SH-SY5Y (cell line): Measurements from ENCODE around the gene IKZF1.

Experiments
- GATA2 ChIP-seq: IDR thresholded peaks from 2 replicates; pipeline ENCODE4 v1.6.1; 2011; ENCODE audit warnings: mild to moderate bottlenecking, low read depth, low read length
- GATA3 ChIP-seq: IDR thresholded peaks from 2 replicates; pipeline ENCODE4 v1.6.1; 2011; ENCODE audit warnings: low read depth, mild to moderate bottlenecking, low read length, moderate library complexity

IKZF1 gene

DNA sequence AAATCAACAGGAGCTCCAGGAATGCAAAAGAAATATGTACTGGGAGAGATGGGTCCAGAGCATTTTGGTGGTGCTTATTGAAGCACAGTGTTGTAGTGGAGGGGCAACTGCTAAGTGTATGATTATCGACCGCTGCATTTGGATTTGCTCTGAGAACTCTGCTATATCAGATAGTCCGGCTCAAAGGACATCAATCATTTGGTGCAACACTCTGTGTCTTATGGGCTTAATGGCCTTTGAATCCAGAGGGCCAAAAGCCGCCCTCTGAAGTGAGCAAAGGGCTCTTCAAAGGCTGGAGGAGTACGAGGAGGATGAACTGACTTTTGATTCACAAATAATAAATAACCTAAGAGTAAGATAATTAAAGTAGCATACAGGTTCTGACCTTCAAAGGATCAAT is 9.4 kb upstream of the IKZF1 start:
- TF ChIP-seq GATA2 = no peak
- no peak for TF ChIP-seq GATA3

DNA sequence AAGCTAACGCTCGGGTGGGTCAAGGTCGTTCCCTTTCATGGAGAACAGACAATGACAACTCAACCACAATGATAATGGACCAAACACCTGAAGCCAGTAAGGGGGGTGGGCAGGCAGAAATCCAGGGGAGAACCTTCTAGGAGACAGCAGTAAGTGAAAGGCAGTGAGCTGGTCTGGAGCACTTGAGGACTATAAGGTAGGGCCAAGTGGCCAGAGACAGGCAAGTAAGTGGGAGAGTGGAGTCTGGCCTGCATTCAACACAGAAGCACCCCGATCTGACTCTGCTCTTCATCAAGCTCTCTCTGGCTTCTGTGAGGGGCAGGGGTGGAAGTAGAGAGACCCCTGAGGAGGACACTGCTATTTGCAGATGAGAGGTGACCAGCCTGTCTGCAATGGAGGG is 7.7 kb upstream of the IKZF1 start:
- no peak for TF ChIP-seq GATA3
- TF ChIP-seq GATA2 = no peak

DNA sequence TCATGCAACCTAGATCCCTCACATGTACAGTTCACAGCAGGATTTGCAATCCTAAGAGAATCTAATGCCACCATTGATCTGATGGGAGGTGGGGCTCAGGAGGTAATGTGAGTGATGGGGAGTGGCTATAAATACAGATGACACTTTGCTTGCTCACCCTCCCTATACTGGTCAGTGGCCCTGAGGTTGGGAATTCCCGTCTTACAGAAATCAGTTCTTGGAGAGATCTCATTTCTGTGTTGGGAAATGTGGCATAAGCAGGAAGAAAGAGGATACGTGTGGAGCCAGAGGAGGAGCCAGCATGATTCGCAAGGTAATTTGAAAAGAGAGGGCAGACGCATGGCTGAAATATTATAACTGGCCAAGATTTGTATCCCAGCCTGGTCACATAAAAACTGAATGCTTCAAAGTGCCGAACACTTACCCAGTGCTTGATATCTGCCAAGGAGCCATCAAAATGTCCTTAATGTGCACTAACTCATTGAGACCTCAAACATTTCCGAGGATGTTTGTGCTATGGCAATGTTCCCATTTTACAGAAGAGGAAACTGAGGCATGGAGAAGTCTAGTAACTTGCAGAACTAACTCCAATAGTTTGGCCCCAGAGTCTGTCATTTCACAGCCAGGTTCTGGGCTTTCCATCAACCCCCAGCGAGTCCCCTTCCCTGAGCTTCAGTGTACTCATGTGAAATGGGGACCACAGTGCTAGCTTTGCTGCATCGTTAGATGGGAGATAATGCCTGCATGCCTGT is 5.5 kb upstream of the IKZF1 start:
- TF ChIP-seq GATA3 (no peak), GATA2 (no peak)

DNA sequence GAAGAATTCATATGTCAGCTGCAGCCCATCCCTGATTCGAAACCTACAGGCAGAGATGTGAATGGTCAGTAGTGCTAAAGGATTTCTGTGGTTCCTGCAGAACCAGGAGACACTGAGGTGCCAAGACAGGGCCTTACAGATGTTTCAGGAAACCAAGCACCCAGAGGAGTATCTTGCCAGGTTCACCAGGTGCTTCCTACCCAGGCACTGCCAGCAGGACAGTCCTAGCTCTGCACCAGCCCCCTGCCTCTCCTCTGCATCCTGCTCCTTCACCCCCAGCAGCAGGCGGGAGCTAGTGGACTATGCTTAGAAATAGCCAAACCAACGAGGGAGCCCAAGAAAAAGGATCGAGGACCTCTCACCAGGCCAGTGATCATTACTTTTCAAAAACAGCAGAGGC is 4.2 kb upstream of the IKZF1 start:
- TF ChIP-seq GATA2 (no peak), GATA3 (no peak)

DNA sequence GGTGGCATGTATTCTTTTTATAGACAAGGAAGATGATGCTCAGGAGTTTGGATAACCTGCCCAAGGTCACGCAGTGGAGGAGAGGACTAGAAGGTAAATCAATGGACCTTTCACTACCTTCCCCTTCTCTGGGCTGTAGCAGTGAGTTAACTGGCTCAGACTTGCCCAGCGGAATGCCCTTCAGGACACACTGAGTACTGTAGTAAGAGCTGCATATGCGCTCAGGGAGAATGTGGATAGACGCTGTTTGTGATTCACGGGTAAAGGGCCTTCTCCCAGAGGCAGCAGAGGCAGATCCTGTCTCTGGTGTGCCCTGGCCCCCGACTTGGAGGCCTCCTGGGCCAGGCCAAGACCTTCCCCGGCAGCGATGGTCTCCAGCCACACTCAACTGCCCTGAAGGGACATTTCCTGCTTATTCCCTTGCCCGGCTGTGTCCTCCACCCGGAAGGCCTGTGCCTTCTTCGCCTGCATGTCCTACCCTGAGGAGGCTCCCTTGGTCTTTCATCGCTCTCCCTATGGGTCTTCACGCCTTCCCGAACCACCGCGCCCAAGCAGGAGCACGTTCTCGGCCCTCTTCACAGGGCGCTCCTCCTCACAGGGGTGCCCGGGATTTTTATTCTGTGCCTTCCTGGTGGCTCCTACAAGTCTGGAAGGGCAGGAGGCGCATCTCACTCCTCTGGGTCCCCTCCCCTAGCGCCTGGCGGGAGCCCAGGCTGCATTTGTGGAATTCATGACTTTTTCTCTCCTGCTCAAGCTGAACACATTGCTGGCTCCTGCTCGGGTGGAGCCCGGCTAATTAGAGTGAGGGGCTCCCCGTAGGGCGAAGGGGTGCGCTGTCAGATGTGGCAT is 1.8 kb upstream of the IKZF1 start:
- no peak for TF ChIP-seq GATA3
- no peak for TF ChIP-seq GATA2

DNA sequence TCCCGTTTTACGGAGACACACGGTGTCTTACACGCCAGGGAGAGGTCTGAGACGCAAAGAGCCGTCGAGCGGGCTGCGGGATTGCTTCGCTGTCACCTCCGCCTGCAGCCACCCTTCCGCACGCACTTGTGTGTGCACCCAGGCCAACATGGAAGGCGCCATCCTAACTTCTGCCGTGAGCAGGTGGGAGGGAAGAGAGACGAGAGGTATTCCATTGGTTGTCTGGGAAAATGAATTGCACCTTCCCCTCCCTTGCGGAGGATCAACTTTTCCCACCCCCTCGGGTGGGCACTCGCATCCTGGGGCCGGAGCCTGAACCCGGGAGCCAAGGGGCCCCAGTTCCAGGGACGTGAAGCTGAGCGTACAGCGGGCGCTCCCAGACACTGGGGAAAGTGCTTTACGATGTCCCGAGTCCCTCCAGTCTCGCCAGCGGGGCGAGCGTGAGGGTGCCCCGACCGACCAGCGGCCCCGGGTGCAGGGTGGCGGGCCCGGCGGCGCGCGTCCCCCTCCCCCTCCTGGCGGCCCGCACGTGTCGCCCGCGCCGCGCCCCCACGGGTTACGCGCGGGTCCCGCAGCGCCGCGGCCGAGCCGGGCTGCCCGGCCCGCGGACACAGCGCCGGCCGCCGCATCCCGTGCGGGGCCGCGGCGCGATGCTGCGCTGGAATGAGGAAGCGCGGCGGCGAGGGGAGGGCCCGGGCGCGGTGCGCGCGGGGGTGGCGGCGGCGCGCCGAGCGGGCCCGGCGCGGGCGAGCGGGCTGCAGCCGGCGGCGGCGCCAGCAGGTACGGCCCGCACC is 984 bp upstream of the IKZF1 start:
- TF ChIP-seq GATA3 (no peak), GATA2 (no peak)

DNA sequence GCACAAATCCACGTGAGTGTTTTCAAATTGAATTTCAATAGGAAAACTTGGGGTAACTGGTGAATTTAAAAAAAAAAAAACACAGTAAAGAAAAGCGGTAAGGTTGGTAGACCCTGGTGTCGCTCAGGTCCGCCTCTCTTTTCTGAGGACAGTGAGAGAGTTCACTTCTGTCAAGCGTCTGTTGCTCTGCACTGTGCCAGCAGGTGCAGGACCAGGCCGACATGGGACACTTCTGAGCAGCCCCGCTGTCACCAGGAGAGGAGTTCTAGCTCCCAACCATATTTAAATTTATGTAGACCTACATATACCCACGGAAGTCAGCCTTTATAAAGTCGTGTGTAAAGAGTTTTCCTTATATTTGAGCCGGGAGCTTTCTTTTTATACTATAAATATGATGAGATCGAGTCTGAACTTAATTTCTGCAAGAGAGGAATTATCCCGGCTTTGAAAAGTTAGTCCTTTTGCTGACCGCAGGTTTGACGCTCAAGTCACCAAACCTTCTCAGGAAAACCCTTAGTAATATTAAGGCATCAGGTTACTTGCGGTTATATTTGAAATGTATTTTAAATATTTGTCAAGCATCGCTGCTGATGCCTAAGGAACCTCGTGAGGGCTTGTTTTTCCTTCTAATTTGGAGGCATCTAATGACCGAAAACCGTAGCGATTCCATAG is 531 bp downstream of the IKZF1 start:
- TF ChIP-seq GATA2 (no peak), GATA3 (no peak)

DNA sequence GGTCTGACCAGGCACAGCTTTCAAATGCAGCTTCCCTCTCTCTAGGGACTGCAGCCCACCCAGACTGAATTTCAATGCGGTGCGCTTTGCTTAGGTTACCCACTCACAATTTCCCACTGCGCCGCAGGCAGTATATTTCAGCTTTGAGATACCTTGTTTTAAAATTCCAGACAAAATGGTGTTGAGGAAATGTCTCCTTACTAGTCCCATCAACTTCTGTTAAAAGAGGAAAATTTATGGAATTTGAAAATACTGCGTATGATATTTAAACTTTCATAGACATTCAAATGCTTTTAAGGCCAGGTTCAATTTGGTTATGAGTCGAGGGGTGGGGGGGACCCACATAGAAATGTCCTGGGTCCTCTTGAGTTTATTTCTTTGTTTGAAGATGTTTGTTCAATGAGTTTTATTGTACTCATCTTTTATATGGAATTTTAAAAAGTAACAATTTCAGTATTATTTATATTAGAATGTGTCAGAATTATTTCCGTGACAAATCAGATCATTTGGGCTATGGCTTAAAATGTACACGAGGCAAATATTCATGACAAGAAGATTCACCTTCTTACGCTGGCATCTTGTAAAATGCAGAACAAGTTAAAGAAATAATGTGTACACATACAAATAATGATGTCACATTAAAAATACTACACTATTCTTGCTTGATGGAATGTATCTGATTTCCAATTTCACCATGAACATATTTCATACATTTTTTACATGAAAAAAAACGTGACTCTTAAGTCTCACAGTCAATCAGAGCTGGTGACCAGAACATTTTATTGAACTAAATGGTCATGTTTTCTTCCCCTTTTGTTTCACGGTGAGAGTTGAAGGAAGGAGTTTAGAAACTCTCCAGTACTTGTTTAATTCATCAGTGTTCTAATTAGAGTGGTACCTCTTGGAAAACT is 1.3 kb downstream of the IKZF1 start:
- TF ChIP-seq GATA3 (no peak), GATA2 (no peak)

DNA sequence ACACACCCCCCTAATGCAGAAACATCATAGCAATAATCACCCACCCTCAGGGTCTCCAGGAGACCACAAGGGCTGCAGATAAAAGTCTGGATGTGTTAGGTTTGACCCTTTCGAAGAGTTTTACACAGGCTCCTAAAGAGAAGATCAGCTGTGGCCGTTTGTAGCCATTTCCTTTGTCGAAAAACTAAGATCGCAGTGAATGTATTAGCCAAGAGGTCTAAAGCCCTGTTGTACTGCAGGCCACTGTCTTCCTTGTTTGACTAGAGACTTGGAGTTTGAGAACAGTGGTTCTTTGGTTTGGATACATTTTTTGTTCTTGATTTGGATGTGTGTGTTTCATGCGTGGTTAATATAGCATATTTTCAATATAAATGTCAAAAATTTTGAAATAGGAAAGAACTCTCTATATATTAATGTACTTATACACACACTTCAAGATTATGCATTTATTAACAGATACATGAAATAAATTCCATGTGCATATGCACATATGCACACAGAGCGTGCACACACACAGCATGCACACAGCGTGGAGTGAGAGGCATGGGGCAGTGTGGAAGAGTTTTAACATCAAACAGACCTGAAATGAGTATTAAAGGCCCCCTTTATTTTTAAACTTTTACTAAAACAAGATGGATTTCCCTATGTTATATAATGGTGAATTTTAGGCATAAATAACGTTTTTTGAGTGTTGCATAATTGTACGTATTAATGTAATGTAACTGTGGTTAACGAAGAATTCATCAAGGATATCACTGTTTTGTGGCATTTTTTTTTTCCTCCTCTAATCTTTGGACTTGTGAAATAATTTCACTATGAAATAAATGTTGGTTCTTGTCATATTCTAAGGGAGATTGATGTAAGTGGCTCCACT is 2.2 kb downstream of the IKZF1 start:
- no peak for TF ChIP-seq GATA2
- TF ChIP-seq GATA3 = no peak

DNA sequence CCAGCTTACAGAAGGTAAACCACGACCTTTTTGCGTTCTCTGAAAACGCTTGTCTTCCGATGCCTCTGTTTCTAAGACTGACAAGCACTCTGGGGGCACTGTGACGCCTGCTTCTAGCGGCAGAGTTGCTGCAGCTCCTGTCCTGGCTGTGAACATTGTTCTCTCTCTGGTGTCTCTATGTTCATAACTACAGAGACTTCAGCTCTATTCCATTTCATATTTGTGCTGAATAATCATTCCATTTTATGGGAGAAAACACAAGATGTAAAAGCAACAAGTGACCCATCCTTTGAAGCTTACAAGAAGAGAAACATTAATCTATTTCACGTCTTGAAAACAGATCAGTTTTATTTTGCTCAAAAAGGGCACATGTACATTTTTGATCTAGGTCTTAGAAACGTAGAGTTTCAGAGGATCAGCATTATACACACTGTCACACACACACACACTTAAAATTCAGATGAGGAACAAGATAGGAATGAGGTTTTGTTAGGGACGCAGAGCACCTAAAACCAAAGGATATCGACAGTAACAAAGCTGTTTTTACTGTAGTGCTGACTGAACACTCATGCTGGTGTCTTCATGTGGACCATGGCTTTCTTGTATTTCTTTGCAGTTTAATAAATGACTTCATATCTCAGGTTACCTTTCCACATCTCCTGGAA is 3.0 kb downstream of the IKZF1 start:
- TF ChIP-seq GATA2 (no peak), GATA3 (no peak)

DNA sequence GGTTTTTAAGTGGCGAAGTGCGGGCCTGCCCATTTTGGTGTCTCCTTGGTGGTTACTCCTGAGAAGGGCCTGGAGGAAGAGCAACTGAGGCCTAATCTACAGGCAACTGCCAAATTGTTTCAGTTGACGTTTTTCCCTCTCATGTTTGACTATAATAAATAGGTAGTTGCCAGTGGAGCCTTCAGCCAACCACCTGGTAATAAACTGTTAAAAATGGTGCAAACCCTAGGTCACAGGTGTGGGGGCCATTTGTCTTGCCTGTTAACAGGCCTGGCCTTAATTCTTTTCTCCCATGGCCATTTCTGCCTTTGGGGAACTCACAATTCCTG is 3.7 kb downstream of the IKZF1 start:
- TF ChIP-seq GATA3 (no peak), GATA2 (no peak)

DNA sequence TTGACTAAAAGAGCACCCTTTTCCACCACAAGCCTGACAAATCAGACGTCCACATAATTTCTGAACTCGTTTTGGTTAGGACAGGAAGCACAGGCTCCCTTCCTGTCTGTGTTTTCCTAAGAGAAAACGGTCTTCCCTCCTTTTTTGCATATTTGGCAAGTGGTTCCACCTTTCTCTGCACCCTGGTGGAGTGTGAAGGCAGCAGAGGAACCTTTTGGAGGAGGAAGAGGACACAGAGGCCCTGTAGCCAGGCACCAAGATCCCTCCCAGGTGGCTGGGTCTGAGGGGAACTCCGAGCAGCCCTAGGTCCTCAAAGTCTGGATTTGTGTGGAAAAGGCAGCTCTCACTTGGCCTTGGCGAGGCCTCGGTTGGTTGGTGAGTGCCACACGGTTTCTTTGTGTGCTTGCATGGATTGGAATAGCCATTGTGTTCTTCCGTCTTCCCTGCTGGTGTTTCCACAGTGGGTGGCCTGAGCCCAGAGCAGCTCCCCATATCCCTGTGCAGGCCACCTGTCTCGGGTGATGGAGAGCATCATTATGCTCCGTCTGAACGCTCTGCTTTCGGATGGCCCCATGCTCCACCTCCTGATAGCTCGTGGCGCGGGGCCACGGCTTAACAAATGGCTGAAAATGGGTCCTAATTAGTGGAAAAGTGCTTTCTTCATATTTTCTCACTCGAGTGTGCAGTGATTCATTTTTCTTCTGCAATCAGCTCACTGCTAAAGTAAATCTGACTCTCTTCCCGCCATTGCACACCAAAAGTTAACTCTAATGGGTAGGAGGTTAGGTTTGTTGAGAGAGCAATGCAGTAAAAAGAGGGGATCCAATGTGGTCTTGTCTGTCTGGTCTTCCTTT is 4.2 kb downstream of the IKZF1 start:
- TF ChIP-seq GATA2 = no peak
- no peak for TF ChIP-seq GATA3

DNA sequence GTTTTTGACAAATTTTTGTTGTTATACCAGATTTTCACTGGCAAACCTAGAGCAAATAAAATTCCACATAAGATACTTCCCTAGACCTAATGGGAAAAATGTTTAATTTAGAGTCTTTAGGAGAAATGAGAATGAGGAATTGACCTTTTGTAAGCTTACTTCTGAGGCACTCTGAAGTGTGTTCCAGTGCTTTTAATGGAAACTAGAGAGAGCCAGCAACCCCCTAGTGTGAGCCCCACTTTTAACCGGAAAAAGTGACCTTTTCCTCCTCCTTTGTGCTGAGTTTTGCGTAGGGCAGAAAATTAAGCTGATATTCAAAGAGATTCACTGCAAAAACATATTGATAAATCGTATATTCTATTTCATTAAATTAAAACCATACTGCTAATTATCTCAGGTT is 5.2 kb downstream of the IKZF1 start:
- TF ChIP-seq GATA2 (no peak), GATA3 (no peak)
